ENCODE measurements around the gene SEMA6B. TPM values are rescaled to one million over a fixed set of nuclear protein-coding genes. Genes with fewer than 3 reads are reported as not detected.

Gene SEMA6B
- total and polyA plus RNA-seq, 10 of the 15 experiments (the other 5 are each of a cell fraction or from before 2014, with no cell fraction given) = 0.13 TPM; not detected in 9

DNA sequence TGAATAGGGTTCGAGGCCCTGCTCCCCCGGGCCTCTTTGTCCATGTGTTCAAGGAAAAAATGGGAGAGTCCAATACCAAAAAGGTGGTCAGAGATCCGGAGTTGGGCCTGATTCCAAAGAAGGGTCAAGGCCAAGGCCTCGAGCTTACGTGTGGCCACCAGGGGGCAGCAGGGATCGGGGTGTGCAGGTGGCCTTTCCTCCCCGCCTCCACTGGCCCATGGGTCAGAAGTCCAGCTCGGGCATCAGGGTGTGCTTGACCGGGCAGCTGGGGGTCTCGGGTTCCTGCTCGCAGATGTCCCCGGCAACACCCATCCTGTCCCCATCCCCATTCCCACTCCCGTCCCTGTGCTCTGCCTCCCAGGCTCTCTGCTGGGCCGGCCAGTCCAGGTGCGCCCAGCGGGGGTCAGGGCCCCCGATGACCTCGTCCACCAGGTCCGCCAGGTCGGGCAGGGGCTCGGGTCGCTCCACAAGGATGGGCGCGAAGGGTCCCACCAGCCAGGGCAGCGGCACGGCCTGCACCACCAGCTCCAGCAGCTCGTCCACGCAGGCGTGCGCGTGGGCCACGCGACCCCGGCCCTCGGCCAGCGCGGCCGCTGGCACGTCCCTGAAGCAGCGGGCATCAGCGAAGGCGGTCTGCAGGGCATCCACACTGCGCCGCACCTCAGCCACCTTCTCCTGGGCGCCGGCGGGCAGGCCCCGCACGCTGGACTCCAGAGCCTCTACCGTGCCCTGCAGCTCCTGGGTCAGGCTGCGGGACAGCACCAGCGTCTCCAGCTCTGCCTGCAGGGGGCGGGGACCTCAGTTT lies 36.0 kb downstream of the SEMA6B start:
- H3K36me3 ChIP-seq (ENCODE audit: control insufficient read depth in 2 of 2, insufficient read depth in 2 of 2, low read length in 1 of 2) = no peaks in the 10 kb centered on the region
- H3K79me2 ChIP-seq (ENCODE audit: control insufficient read depth, insufficient read depth, low read length) = no peaks in the 10 kb centered on the region
- H3K27ac ChIP-seq (ENCODE audit: control insufficient read depth, insufficient read depth) = no peak overlapping the region
- no peaks in the 10 kb centered on the region for H4K20me1 ChIP-seq (ENCODE audit: control insufficient read depth, insufficient read depth)
- 51% methylated on average over 50 of the region's 53 CpGs for WGBS (ENCODE audit: insufficient coverage, insufficient replicate concordance, low lambda C conversion rate, missing lambda C conversion rate)
- no peak overlapping the region for H3K9ac ChIP-seq (ENCODE audit: control insufficient read depth, insufficient read depth, low read length)
- H3K4me2 ChIP-seq (ENCODE audit: control insufficient read depth, insufficient read depth) = no peak overlapping the region
- BruUV-seq (replicated peaks) = no TSS peak
- no peaks in the 10 kb centered on the region for H3K4me1 ChIP-seq (ENCODE audit: control insufficient read depth, insufficient read depth, low read length)
- ChIA-PET SMC1A (ENCODE audit: uncharacterized antibody, unreplicated experiment) (no interaction called here), POLR2A (no interaction called here), RAD21 (ENCODE audit: unreplicated experiment) (interaction anchor here (1.3 kb wide), 1 partner anchor 257 kb away, joined by 3 read pairs; no protein-coding TSS in a partner anchor), CTCF (interaction anchor here (0.7 to 4.5 kb wide), 14 partner anchors 8 to 261 kb away, joined by 3 to 44 read pairs (median 4); partner anchors contain the start of genes LRG1 and PLIN5)
- H3K27me3 ChIP-seq (replicated peaks in 1 of 2; ENCODE audit: control insufficient read depth in 2 of 2, insufficient read depth in 2 of 2, low read length in 1 of 2) = no peaks in the 10 kb centered on the region
- DNase-seq (ENCODE audit: low read depth, low spot score) = no peak
- TF ChIP-seq RAD21 (IDR thresholded peaks at IDR 0.05; ENCODE audit: insufficient read depth, low read depth, low read length) (peak; percentile 20; the same call in 1 of the 2 replicates), RUNX3 (IDR thresholded peaks at IDR 0.05; ENCODE audit: low read length) (no peak), CHD1 (IDR thresholded peaks at IDR 0.05; ENCODE audit: low read depth, low read length) (no peak), SMC3 (IDR thresholded peaks at IDR 0.05; ENCODE audit: borderline replicate concordance, low read length) (peak; percentile 17; the same call in 1 of the 2 replicates), MYB (IDR thresholded peaks at IDR 0.05; ENCODE audit: borderline replicate concordance, low read depth, low read length) (no peak), TARDBP (IDR thresholded peaks at IDR 0.05; ENCODE audit: borderline replicate concordance) (no peak), NR2F1 (conservative IDR thresholded peaks at IDR 0.05) (peak; percentile 47; the same call in 1 of the 2 replicates)
- TF ChIP-seq, protein P1, sequence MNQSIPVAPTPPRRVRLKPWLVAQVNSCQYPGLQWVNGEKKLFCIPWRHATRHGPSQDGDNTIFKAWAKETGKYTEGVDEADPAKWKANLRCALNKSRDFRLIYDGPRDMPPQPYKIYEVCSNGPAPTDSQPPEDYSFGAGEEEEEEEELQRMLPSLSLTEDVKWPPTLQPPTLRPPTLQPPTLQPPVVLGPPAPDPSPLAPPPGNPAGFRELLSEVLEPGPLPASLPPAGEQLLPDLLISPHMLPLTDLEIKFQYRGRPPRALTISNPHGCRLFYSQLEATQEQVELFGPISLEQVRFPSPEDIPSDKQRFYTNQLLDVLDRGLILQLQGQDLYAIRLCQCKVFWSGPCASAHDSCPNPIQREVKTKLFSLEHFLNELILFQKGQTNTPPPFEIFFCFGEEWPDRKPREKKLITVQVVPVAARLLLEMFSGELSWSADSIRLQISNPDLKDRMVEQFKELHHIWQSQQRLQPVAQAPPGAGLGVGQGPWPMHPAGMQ (IDR thresholded peaks at IDR 0.05; ENCODE audit: borderline replicate concordance) = no peak
- TF ChIP-seq, protein P2, sequence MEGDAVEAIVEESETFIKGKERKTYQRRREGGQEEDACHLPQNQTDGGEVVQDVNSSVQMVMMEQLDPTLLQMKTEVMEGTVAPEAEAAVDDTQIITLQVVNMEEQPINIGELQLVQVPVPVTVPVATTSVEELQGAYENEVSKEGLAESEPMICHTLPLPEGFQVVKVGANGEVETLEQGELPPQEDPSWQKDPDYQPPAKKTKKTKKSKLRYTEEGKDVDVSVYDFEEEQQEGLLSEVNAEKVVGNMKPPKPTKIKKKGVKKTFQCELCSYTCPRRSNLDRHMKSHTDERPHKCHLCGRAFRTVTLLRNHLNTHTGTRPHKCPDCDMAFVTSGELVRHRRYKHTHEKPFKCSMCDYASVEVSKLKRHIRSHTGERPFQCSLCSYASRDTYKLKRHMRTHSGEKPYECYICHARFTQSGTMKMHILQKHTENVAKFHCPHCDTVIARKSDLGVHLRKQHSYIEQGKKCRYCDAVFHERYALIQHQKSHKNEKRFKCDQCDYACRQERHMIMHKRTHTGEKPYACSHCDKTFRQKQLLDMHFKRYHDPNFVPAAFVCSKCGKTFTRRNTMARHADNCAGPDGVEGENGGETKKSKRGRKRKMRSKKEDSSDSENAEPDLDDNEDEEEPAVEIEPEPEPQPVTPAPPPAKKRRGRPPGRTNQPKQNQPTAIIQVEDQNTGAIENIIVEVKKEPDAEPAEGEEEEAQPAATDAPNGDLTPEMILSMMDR (IDR thresholded peaks at IDR 0.05 in 2 of 3, conservative IDR thresholded peaks at IDR 0.05 in 1 of 3; ENCODE audit: control insufficient read depth in 2 of 3, extremely low read depth in 1 of 3, insufficient read depth in 1 of 3, low read depth in 3 of 3, low read length in 3 of 3) = peak; percentile 62 to 81 (median 68)
- ATAC-seq = peak; percentile 74
- no peak overlapping the region for H3K4me3 ChIP-seq
- FAIRE-seq = no peak
- H3K9me3 ChIP-seq (replicated peaks; ENCODE audit: control insufficient read depth, insufficient read depth, low read length) = no peaks in the 10 kb centered on the region
- in situ Hi-C loops (cut with MboI) = no loop called here
- H2AFZ ChIP-seq (ENCODE audit: control insufficient read depth, low read depth, low read length) = no peak overlapping the region
- intact Hi-C loops (cut with micrococcal nuclease; ENCODE audit: unreplicated experiment) = loop anchor here (2.0 kb wide), 1 partner anchor 257 kb away; no protein-coding TSS in a partner anchor

All from GM12878 (cell line).